ENCODE results near the gene LSM12. TPM values are rescaled to one million over a fixed set of nuclear protein-coding genes. Genes with fewer than 3 reads are reported as not detected.

The LSM12 gene
- total RNA-seq, 1 experiment from 2014 or later = 85.5 TPM

DNA sequence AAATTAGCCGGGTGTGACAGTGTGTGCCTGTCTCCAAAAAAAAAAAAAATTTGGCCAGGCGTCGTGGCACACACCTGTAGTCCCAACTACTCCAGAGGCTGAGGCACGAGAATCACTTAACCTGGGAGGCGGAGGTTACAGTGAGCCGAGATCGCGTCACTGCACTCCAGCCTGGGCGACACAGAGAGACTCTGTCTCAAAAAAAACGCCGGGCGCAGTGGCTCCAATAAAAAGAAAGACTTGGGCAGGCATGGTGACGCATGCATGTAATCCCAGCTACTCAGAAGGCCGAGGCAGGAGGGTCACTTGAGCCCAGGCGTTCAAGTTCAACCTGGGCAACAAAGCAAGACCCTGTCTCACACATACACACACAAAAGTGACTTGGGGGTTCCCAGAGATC is 3.6 kb downstream of the LSM12 start:
- no peak for TF ChIP-seq CTCF (IDR thresholded peaks at IDR 0.05; ENCODE audit: insufficient read depth in 1 of 2, low read depth in 1 of 2, low read length in 1 of 2, severe bottlenecking in 1 of 2, unreplicated experiment in 1 of 2)
- Histone ChIP-seq H3K36me3 (ENCODE audit: control insufficient read depth, insufficient read depth, low read length) (no peaks in the 10 kb centered on the region; the same call in none of the 2 replicates), H3K27me3 (replicated peaks; ENCODE audit: control insufficient read depth, insufficient read depth, low read length) (no peaks in the 10 kb centered on the region), H3K4me3 (ENCODE audit: low read depth, low read length) (no peak overlapping the region), H3K4me1 (peaks cover 9% of the 10 kb centered on the region), H3K9me3 (no peaks in the 10 kb centered on the region)
- Mint-ChIP-seq H3K4me1 (ENCODE audit: low read depth, unreplicated experiment) (no peaks in the 10 kb centered on the region), H3K27me3 (ENCODE audit: insufficient read depth, unreplicated experiment) (no peaks in the 10 kb centered on the region), H3K4me3 (ENCODE audit: unreplicated experiment) (no peak overlapping the region), H3K9me3 (ENCODE audit: unreplicated experiment) (no peaks in the 10 kb centered on the region), H3K27ac (ENCODE audit: unreplicated experiment) (no peak overlapping the region), H3K36me3 (ENCODE audit: insufficient read depth, unreplicated experiment) (peaks cover 87% of the 10 kb centered on the region)
- POLR2A ChIA-PET = no interaction called here
- intact Hi-C loops (cut with micrococcal nuclease; ENCODE audit: unreplicated experiment) = no loop called here
- BruUV-seq (replicated peaks) = no TSS peak
- CTCF ChIA-PET = no interaction called here
- no peak for DNase-seq

- no peak for DNase-seq
- Mint-ChIP-seq H3K4me1 (ENCODE audit: low read depth, unreplicated experiment) (no peaks in the 10 kb centered on the region), H3K9me3 (ENCODE audit: unreplicated experiment) (no peaks in the 10 kb centered on the region), H3K36me3 (ENCODE audit: insufficient read depth, unreplicated experiment) (peaks cover 93% of the 10 kb centered on the region), H3K27ac (ENCODE audit: unreplicated experiment) (no peak overlapping the region), H3K4me3 (ENCODE audit: unreplicated experiment) (no peak overlapping the region), H3K27me3 (ENCODE audit: insufficient read depth, unreplicated experiment) (no peaks in the 10 kb centered on the region)
- no peak for TF ChIP-seq CTCF (IDR thresholded peaks at IDR 0.05; ENCODE audit: insufficient read depth in 1 of 2, low read depth in 1 of 2, low read length in 1 of 2, severe bottlenecking in 1 of 2, unreplicated experiment in 1 of 2)
- no TSS peak for BruUV-seq (replicated peaks)
- ChIA-PET POLR2A (no interaction called here), CTCF (no interaction called here)
- H3K4me3 ChIP-seq (ENCODE audit: low read depth, low read length) = no peak overlapping the region
- intact Hi-C loops (cut with micrococcal nuclease; ENCODE audit: unreplicated experiment) = no loop called here
- no peaks in the 10 kb centered on the region for H3K4me1 ChIP-seq
- no peaks in the 10 kb centered on the region for H3K9me3 ChIP-seq
- H3K36me3 ChIP-seq (ENCODE audit: control insufficient read depth, insufficient read depth, low read length) = no peaks in the 10 kb centered on the region; the same call in none of the 2 replicates
- no peaks in the 10 kb centered on the region for H3K27me3 ChIP-seq (replicated peaks; ENCODE audit: control insufficient read depth, insufficient read depth, low read length)
Measured at GRCh38 chr17:44061446-44061845, 5.0 kb downstream of the LSM12 start.

DNA sequence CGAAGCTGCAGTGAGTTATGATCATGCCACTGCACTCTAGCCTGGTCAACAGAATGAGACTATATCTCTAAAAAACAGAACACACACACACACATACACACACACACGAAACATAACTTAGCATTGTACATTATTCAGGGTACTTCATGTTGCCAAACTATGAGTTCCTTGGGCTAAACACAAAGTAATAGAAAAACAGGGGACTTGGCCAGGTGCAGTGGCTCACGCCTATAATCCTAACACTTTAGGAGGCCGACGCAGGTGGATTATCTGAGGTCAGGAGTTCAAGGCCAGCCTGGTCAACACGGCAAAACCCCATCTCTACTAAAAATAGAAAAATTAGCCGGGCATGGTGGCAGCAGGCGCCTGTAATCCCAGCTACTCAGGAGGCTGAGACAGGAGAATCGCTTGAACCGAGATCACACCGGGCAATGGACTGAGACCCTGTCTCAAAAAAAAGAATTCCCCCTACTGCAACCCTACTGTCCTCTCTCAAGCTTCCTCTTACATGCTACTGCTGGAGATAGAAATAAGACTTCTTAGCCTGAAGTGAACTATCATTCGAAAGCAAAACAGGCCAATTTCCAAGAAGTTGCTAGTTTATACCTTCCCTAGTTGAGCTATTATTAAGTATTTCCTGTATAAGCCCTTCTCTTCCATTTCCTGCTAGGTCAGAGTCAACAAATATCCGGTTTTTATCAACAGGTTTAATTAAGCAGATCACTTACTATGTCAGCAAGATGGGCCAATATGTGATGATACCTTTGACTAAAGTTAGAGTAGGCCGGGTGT is 7.2 kb downstream of the LSM12 start:
- Histone ChIP-seq H3K4me1 (no peaks in the 10 kb centered on the region), H3K36me3 (ENCODE audit: control insufficient read depth, insufficient read depth, low read length) (no peaks in the 10 kb centered on the region; the same call in none of the 2 replicates), H3K27me3 (replicated peaks; ENCODE audit: control insufficient read depth, insufficient read depth, low read length) (no peaks in the 10 kb centered on the region), H3K9me3 (no peaks in the 10 kb centered on the region), H3K4me3 (ENCODE audit: low read depth, low read length) (no peak overlapping the region)
- ChIA-PET POLR2A (no interaction called here), CTCF (no interaction called here)
- BruUV-seq (replicated peaks) = no TSS peak
- H3K4me1 Mint-ChIP-seq (ENCODE audit: low read depth, unreplicated experiment) = no peaks in the 10 kb centered on the region
- no peak overlapping the region for H3K27ac Mint-ChIP-seq (ENCODE audit: unreplicated experiment)
- H3K9me3 Mint-ChIP-seq (ENCODE audit: unreplicated experiment) = no peaks in the 10 kb centered on the region
- no peaks in the 10 kb centered on the region for H3K27me3 Mint-ChIP-seq (ENCODE audit: insufficient read depth, unreplicated experiment)
- H3K4me3 Mint-ChIP-seq (ENCODE audit: unreplicated experiment) = no peak overlapping the region
- DNase-seq = no peak
- peaks cover 95% of the 10 kb centered on the region for H3K36me3 Mint-ChIP-seq (ENCODE audit: insufficient read depth, unreplicated experiment)
- no peak for TF ChIP-seq CTCF (IDR thresholded peaks at IDR 0.05; ENCODE audit: insufficient read depth in 1 of 2, low read depth in 1 of 2, low read length in 1 of 2, severe bottlenecking in 1 of 2, unreplicated experiment in 1 of 2)
- intact Hi-C loops (cut with micrococcal nuclease; ENCODE audit: unreplicated experiment) = no loop called here
